Measurements from ENCODE around the gene USB1.

USB1 gene

GRCh38 chr16:58020628-58021521 is 19.7 kb downstream of the USB1 start:
- peak; percentile 73 to 77 for DNase-seq

- no peak for DNase-seq
Observed at GRCh38 chr16:58021661-58022551, 20.7 kb downstream of the USB1 start.

GRCh38 chr16:58022601-58023371 is 21.6 kb downstream of the USB1 start:
- no peak for DNase-seq

GRCh38 chr16:58024486-58025350 is 23.5 kb downstream of the USB1 start:
- DNase-seq: peak; percentile 39 to 52

- DNase-seq: peak; percentile 73 to 78
Observed at GRCh38 chr16:58025351-58026138, 24.3 kb downstream of the USB1 start, which contains the start of gene MMP15. Gene MMP15 (plus strand): TSS chr16:58025754. CDS start chr16:58026351, 597 bp downstream.

GRCh38 chr16:58026139-58026704 is 25.0 kb downstream of the USB1 start:
- DNase-seq: peak; percentile 40 to 49

- peak in 1 of 2 experiments; percentile 28 for DNase-seq
Observed at GRCh38 chr16:58026705-58027160, 25.5 kb downstream of the USB1 start.

GRCh38 chr16:58027161-58027915 is 26.1 kb downstream of the USB1 start:
- peak in 1 of 2 experiments; percentile 26 for DNase-seq

GRCh38 chr16:58027916-58028455 is 26.8 kb downstream of the USB1 start:
- DNase-seq: no peak

GRCh38 chr16:58028541-58029070 is 27.4 kb downstream of the USB1 start:
- no peak for DNase-seq

- no peak for DNase-seq
Observed at GRCh38 chr16:58029410-58029809, 28.2 kb downstream of the USB1 start.

- no peak for DNase-seq
Observed at GRCh38 chr16:58030136-58030840, 29.1 kb downstream of the USB1 start.

GRCh38 chr16:58031016-58031800 is 30.0 kb downstream of the USB1 start:
- DNase-seq: no peak

GRCh38 chr16:58032710-58033293 is 31.6 kb downstream of the USB1 start:
- DNase-seq: no peak

- no peak for DNase-seq
Observed at GRCh38 chr16:58034128-58034685, 33.0 kb downstream of the USB1 start.

- DNase-seq: no peak
Observed at GRCh38 chr16:58034774-58035173, 33.6 kb downstream of the USB1 start.
